GM18951 (cell line): Measurements from ENCODE around the gene ARHGEF11.

ENCODE experiments used
- POLR2A ChIP-seq: IDR thresholded peaks from 4 replicates; pipeline ENCODE4 v1.6.1; 2011; ENCODE audit warnings: mild to moderate bottlenecking; ENCODE audit not compliant: insufficient read length, insufficient read depth; ENCODE audit errors: extremely low read depth
- in situ Hi-C: fragments of 300-500 bp; cut with MboI; formaldehyde crosslinking; loops from one replicate; pipeline ENCODE4 v1.12.0; 2022; ENCODE audit warnings: low sequenced_read_pairs, mixed read lengths, inconsistent platforms; ENCODE audit not compliant: unreplicated experiment

ARHGEF11 gene

DNA sequence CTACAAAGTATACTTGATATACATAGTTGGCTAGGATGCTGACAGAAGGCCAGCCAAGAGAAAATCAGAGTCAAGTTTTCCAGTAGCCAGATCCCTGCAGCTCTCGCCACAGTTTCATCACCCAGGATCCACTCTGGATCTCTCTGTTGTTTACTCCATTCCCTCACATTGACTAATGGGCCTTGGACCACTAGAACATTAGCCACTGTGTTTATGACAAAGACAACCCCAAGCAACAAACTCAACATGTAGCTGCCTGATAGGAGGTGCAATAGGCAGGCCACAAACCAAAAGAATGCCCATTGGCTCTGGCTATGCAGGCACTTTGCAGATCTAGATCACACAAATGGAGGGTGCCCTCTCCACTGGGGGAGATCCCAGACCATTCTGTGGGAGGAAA lies 44.2 kb downstream of the ARHGEF11 start:
- TF ChIP-seq POLR2A: no peak
- in situ Hi-C loops: no loop called here

- TF ChIP-seq POLR2A: no peak
- in situ Hi-C loops: no loop called here
These were observed 44.9 kb downstream of the ARHGEF11 start for GRCh38 chr1:157000686-157001085.

GRCh38 chr1:156999596-157000320 lies 45.8 kb downstream of the ARHGEF11 start:
- in situ Hi-C loops: no loop called here

GRCh38 chr1:156998840-156999500 lies 46.6 kb downstream of the ARHGEF11 start:
- TF ChIP-seq POLR2A: no peak
- in situ Hi-C loops: no loop called here

More at GRCh38 chr1:156999596-157000320, 45.8 kb downstream of the ARHGEF11 start:
- TF ChIP-seq POLR2A: no peak

GRCh38 chr1:156998301-156998700 lies 47.2 kb downstream of the ARHGEF11 start:
- TF ChIP-seq POLR2A: no peak
- in situ Hi-C loops: no loop called here

DNA sequence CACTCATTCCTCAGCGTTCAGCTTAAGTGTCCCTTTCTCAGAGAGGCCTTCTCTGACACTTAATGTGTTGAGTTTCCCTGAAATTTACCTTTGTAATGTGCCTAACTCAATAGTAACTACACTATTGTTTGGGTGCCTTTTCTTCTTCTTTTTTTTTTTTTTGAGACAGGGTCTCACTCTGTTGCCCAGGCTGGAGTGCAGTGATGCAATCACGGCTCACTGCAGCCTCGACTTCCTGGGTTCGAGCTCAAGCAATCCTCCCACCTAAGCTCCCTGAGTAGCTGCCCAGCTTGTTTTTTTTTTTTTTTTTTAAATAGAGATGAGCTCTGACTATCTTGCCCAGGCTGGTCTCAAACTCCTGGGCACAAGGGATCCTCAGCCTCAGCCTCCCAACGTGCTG lies 50.1 kb downstream of the ARHGEF11 start:
- TF ChIP-seq POLR2A: no peak
- in situ Hi-C loops: no loop called here

- TF ChIP-seq POLR2A: no peak
- in situ Hi-C loops: no loop called here
These were observed 51.3 kb downstream of the ARHGEF11 start for GRCh38 chr1:156994277-156994676.

DNA sequence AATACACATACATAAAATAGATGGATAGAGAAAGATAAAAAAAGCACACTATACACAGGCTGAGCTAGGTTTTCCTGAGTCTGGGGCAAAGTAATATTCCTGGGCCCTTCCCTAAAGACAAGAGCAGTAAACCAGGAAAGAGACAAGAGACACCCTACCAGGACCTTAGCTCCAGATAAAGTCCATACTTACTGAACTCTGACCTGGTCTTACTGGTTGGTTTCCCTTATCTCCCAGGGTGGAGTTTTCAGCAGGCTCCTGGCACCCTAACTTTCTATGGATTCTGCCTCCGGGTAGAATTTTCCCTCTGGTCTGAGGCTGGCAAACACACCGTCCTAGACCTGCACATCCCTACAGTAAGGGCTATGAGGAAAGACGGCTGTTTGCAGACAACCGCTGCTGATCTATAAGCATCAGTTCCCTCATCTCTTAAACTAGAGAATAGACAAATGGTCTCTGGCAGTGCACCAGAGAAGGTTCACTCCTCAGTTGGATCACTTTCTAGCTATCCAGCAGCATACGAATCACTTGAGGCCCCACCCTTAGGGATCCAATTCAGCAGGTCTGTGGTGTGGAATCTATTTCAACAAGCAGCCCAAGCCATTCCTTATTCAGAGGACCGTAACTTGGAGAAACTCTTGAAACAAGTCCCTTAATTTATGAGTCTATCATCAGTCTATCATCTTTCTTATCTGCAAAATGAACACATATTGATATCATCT lies 52.0 kb downstream of the ARHGEF11 start:
- no peak for TF ChIP-seq POLR2A
- in situ Hi-C loops: no loop called here

DNA sequence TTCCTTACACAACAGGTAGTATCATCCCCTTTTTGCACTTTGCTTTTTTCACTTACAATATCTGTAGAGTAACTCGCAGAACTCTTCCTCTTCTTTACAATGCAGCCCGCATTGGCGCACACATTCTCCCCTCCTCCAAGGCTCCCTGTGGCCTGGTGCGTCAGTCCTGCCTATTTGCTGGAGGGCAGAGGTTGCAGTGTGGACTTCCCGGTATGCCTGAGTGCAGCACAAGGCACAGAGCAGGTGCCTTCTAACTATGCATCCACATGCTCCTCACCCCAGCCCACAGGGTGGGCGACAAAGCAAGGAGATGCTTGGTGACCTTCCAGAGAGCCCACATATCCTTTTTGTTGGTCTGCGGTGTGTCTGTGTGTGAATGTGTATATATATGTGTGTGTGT lies 53.3 kb downstream of the ARHGEF11 start:
- TF ChIP-seq POLR2A: no peak
- in situ Hi-C loops: no loop called here

DNA sequence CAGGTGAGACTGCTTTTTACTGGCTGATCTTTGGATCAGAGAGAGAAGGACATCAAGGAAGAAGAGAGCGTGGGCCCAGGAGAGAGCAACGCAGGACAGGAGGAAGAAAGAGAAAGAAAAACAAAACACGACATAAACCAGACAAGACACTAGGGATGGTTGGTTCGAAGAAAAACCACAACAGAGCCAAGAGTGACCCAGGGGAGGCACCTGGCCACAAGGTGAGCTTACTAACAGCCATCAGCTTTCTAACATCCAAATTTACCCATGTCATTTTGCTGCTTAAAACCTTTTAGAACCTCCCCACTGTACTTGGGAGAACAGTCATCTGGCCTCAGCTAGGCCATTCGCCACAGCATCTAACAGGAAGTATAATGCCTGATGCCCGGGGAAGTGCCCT lies 57.8 kb downstream of the ARHGEF11 start:
- TF ChIP-seq POLR2A: no peak
- in situ Hi-C loops: no loop called here

DNA sequence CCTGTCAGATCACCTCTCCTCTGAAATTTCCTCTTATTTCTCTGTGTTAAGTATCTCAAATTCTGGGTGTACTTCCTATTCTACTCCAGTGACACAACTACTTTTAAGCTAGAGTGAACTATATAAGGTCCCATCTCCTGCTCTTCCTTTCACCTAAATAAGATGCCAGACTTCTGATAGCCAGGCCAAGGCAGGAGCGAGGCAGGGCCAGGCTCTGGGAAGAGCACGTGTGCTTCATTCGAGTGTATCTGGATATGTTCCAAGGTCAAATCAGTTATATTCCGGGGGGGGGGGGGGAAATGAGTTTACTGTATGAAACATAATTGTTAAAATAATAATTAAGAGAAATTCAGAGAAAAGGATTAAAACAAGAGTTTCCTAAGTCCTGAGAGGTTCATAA lies 65.0 kb downstream of the ARHGEF11 start:
- TF ChIP-seq POLR2A: no peak
- in situ Hi-C loops: no loop called here

GRCh38 chr1:156975084-156975483 lies 70.5 kb downstream of the ARHGEF11 start:
- TF ChIP-seq POLR2A: no peak
- in situ Hi-C loops: no loop called here

DNA sequence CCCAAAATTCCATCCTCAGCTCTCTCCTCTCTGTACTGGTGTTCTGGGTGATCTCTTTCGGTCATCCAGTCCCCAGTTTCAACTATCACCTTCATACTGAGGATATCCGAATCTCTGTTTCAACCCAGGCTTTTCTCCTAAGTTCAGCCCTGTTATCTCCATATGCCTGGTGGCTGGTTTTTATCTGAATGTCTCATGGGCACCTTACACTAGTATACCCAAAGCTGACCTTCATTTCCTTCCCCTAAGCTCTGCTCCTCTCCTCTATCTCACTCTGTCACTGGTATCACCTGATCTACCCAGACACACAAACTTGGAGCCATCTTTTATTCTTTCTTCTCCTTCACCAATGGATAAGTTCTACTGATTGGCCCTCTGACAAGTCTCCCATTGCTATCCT lies 72.1 kb downstream of the ARHGEF11 start:
- TF ChIP-seq POLR2A: no peak
- in situ Hi-C loops: no loop called here

GRCh38 chr1:156970017-156970416 lies 75.5 kb downstream of the ARHGEF11 start:
- in situ Hi-C loops: no loop called here
- no peak for TF ChIP-seq POLR2A
